Superior temporal gyrus (tissue), 1 donor: ENCODE results near the gene PDE2A.
A peak's percentile ranks its signal among the peaks of the same experiment; 100 is the strongest.

Experiments used
- DNase-seq: peaks from one replicate; pipeline ENCODE4 v3.0.0-alpha.2; 2016; ENCODE audit errors: extremely low spot score

PDE2A gene

GRCh38 chr11:72614381-72614780, 59.8 kb downstream of the PDE2A start:
- no peak for DNase-seq

- DNase-seq = peak; percentile 57
These were observed 60.2 kb downstream of the PDE2A start for GRCh38 chr11:72613977-72614376.

GRCh38 chr11:72613450-72613849, 60.8 kb downstream of the PDE2A start:
- no peak for DNase-seq

GRCh38 chr11:72609476-72609875, 64.7 kb downstream of the PDE2A start:
- DNase-seq = no peak

GRCh38 chr11:72609045-72609444, 65.2 kb downstream of the PDE2A start:
- peak; percentile 49 for DNase-seq

- DNase-seq = no peak
These were observed 66.7 kb downstream of the PDE2A start for GRCh38 chr11:72607496-72607895.

GRCh38 chr11:72606748-72607468, 67.3 kb downstream of the PDE2A start:
- peak; percentile 46 for DNase-seq

GRCh38 chr11:72605973-72606747, 68.1 kb downstream of the PDE2A start:
- DNase-seq = peak; percentile 23

GRCh38 chr11:72604256-72604655, 70.0 kb downstream of the PDE2A start:
- DNase-seq = no peak

- DNase-seq = no peak
These were observed 71.8 kb downstream of the PDE2A start for GRCh38 chr11:72602250-72602904.

GRCh38 chr11:72600557-72600956, 73.7 kb downstream of the PDE2A start:
- no peak for DNase-seq

GRCh38 chr11:72599325-72600117, 74.7 kb downstream of the PDE2A start:
- no peak for DNase-seq

- DNase-seq = peak; percentile 55
These were observed 75.3 kb downstream of the PDE2A start for GRCh38 chr11:72598906-72599305.

- no peak for DNase-seq
These were observed 75.8 kb downstream of the PDE2A start for GRCh38 chr11:72598466-72598865.

GRCh38 chr11:72597721-72598120, 76.5 kb downstream of the PDE2A start:
- DNase-seq = no peak

GRCh38 chr11:72595292-72595684, 78.9 kb downstream of the PDE2A start:
- no peak for DNase-seq

GRCh38 chr11:72594493-72595291, 79.5 kb downstream of the PDE2A start:
- no peak for DNase-seq

- no peak for DNase-seq
These were observed 81.3 kb downstream of the PDE2A start for GRCh38 chr11:72592698-72593495.

GRCh38 chr11:72591785-72592502, 82.3 kb downstream of the PDE2A start:
- DNase-seq = peak; percentile 67

GRCh38 chr11:72591023-72591422, 83.2 kb downstream of the PDE2A start:
- DNase-seq = no peak
